Subcutaneous adipose tissue (tissue), 4 donors: Measurements from ENCODE around the gene SOX13. TPM values are rescaled to one million over a fixed set of nuclear protein-coding genes. Genes with fewer than 3 reads are reported as not detected.

Source experiments
- CTCF ChIP-seq: fragments of 450-650 bp; IDR thresholded peaks from one replicate; pipeline ENCODE4 v1.5.1; 2016; ENCODE audit warnings: low read depth, mild to moderate bottlenecking, control low read depth, antibody characterized with exemption, moderate library complexity
- total RNA-seq, 4 donors: library from RNA; depleted of rRNA; stranded (reverse); fragments of >200 nt; gene quantifications; one replicate each; pipeline ENCODE4 v1.1.0, GENCODE V29; 2016

Gene SOX13
- total RNA-seq, 4 donors from 2014 or later = 12.7 to 79.7 (median 25.3) TPM

GRCh38 chr1:204093781-204094180, 20.9 kb downstream of the SOX13 start:
- TF ChIP-seq CTCF = no peak

DNA sequence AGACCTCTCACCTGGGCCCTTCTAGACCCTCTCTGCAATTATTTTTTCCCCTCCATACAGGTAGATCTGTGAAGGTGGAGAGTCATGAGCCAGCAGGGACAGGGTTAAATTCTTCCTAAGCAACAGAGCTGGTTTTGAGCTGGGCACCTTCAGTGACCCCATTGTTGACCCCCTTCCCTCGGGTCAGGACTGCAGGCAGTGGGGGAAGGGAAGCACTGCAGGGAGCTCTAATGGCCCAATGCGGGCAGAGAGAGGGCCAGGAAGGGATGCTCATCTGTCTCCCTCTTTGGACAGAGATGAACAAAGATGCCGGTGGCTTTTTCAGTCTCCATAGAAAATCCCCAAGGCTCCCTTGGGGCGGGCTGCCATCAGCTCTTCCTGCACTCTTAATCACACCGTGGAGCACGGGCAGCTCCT, 21.4 kb downstream of the SOX13 start:
- TF ChIP-seq CTCF = no peak

DNA sequence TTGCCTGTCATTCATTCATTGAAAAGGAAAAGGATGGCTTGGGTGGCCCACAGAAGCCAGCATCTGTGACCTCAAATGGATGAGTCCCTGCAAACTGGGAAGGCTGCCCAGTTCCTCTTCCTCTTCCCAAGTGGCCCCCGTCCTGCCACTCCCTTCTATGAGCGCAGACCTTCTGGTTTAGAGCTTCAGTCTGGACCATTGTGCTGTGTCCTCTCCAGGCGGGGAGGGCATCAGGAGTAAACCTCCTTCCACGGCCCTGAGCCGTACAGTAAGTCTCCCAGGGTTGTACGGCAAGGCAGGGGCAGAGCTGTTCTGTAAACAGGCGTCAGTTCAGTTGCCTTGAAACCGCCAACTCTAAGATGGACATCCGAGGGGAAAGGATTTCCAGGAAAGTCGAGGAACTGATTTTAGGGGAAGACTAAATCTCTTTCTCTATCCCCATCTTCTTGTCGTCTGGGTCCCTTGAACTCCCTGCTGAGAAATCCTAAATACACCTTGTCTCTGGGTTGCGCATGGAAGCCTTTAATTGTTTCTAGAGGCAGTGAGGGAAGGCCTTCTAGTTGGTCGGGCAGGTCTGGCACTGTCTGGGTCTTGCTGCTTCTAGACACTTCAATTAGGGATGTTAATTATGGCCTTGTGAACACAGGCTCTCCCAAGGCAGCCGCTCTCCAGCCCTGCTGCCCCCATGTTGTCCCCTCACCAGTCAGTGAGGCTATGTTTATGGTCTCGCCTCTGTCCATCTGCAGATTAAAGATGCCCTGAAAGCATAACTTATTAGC, 22.1 kb downstream of the SOX13 start:
- TF ChIP-seq CTCF = no peak

DNA sequence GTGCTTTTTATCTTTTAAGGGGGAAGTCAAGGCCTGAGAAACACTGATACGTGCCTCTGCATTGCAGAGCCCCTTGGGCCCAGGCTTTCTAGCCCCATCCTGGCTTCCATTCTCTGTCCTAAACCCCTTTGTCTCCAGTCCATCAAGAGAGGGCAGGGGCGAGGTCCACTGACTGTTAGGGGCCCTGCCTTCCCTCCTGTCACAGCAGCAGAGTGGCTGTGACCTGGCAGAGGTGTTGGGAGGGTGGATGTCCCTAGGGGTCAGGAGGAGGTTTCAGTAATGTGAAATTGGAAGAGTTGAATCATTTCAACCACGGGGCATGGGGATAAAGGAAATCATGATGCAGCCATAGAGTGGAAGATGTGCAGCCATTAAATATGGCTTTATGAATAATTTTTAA, 24.0 kb downstream of the SOX13 start:
- no peak for TF ChIP-seq CTCF

DNA sequence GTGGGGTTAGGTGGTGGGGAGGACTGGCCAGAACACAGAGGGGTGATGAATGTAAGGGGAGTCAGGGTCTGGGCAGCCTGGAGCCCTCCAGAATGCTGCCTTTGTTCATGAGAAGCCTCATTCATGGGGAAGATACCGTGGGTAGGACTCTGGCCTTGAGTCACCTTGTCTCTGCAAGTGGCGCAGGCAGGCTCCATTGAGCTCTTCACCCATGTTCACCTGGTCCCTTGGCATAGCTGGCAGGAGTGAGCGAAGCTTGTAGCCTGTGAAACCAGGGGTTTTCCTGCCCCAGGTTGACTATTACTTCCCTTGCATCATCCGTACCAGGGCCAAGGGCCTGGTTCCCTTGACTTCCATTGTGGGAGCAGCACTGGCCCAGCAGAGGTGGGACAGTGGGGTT, 25.8 kb downstream of the SOX13 start:
- no peak for TF ChIP-seq CTCF

- TF ChIP-seq CTCF = no peak
Observed at GRCh38 chr1:204102029-204102611, 29.2 kb downstream of the SOX13 start.

GRCh38 chr1:204102739-204103430, 30.0 kb downstream of the SOX13 start:
- TF ChIP-seq CTCF = no peak
